ENCODE data around the gene C16orf86.

Gene C16orf86

DNA sequence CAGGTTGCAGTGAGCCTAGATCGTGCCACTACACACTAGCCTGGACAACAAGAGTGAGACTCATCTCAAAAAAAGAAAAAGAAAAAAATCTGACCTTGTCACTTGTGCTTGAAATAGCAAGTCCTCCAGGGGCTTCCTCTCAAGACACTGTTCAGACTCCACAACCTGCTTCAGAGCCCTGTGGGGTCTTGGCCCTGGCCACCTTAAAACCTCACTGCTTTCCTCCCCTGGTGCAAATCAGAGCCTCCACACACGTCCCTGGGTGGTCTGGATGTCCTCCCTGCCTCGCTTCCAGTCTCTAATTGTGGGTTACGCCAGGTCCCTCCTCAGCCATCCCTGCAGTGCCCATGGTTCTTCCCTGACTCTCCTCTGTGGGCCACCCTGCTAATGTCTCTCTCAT, 11.3 kb upstream of the C16orf86 start:
- WGBS, 2 donors (ENCODE audit: extremely low coverage in 2 of 2, insufficient read length in 2 of 2, insufficient replicate concordance in 1 of 2): no CpG with 5 or more reads among the region's 4 CpGs
- no peak overlapping the region for H3K27ac ChIP-seq (replicated peaks; ENCODE audit: low read length)

DNA sequence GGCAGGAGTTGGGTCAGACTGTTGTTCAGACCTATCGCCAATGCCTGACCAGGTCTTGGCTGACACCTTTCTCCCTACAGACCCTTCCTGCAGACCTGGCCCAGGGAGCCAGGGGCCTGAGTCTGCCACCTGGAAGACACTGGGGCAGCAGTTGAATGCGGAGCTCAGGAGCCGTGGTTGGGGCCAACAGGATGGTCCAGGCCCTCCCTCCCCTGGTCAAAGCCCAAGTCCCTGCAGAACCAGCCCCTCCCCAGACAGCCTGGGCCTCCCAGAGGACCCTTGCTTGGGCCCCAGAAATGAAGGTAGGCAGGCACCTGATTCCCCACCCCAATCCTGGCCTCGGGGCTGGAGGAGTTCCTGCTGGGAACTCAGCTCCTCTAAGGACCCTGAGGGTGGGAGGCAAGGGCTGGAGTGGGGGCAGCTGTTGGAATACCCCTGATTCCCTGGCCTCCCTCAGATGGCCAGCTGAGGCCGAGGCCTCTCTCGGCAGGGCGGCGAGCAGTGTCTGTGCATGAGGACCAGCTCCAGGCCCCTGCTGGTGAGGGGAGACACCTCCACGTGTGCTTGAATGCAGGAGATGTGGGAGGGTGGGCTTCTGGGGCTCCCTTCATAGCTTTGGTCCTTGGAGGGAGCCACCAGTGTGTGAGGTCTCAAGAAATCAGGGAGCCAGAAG, 10.1 kb upstream of the C16orf86 start:
- WGBS, 2 donors (ENCODE audit: extremely low coverage in 2 of 2, insufficient read length in 2 of 2, insufficient replicate concordance in 1 of 2): no CpG with 5 or more reads among the region's 9 CpGs
- H3K23ac ChIP-seq (ENCODE audit: low read depth, low read length, poor library complexity): no peak overlapping the region
- no peak overlapping the region for H3K4ac ChIP-seq (ENCODE audit: low read length)
- peaks cover 10% of the 10 kb centered on the region for H3K79me1 ChIP-seq (ENCODE audit: low read depth, low read length)
- H4K91ac ChIP-seq (ENCODE audit: low read depth, low read length, poor library complexity): no peak overlapping the region
- no peak overlapping the region for H2BK15ac ChIP-seq (ENCODE audit: low read length)
- no peak overlapping the region for H3K9ac ChIP-seq (ENCODE audit: low read depth, low read length, poor library complexity)
- no peak overlapping the region for H3K18ac ChIP-seq (ENCODE audit: low read length)
- no peak overlapping the region for H2BK5ac ChIP-seq (ENCODE audit: low read length)
- no peak overlapping the region for H3K4me3 ChIP-seq (ENCODE audit: low read length in 2 of 2)
- H2BK120ac ChIP-seq (ENCODE audit: low read depth, low read length): no peak overlapping the region
- no peak overlapping the region for H2BK12ac ChIP-seq (ENCODE audit: low read length)
- no peak overlapping the region for H3K4me2 ChIP-seq (ENCODE audit: insufficient read depth, low read length, poor library complexity, severe bottlenecking)
- H3K9me3 ChIP-seq (replicated peaks in 1 of 2; ENCODE audit: control insufficient read depth in 2 of 2, insufficient read depth in 1 of 2, low read depth in 1 of 2, low read length in 2 of 2): peaks cover 0 to 2% of the 10 kb centered on the region in 2 donors
- DNase-seq (ENCODE audit: low spot score): no peak
- H2AK5ac ChIP-seq (ENCODE audit: low read depth, low read length): no peak overlapping the region
- peaks cover 0 to 25% of the 10 kb centered on the region in 2 donors for H3K36me3 ChIP-seq (replicated peaks in 1 of 2; ENCODE audit: control insufficient read depth in 2 of 2, insufficient read depth in 2 of 2, low read length in 2 of 2)
- peaks cover 3 to 30% (median 26%) of the 10 kb centered on the region in 3 experiments for H3K27me3 ChIP-seq (ENCODE audit: control insufficient read depth in 3 of 3, insufficient read depth in 3 of 3, low read depth in 1 of 3, low read length in 3 of 3)
- H3K14ac ChIP-seq (ENCODE audit: low read length): no peak overlapping the region
- peaks cover 8 to 10% of the 10 kb centered on the region in 2 donors for H3K4me1 ChIP-seq (ENCODE audit: control insufficient read depth in 2 of 2, insufficient read depth in 1 of 2, low read depth in 1 of 2, low read length in 2 of 2)
- no peak overlapping the region for H2AFZ ChIP-seq (ENCODE audit: low read length)
- H3K27ac ChIP-seq (replicated peaks; ENCODE audit: low read length): no peak overlapping the region
- H4K8ac ChIP-seq (ENCODE audit: low read depth, low read length): no peak overlapping the region

More for the DNA sequence above, 11.3 kb upstream of the C16orf86 start:
- H3K4me3 ChIP-seq (ENCODE audit: low read length in 2 of 2): no peak overlapping the region
- H4K8ac ChIP-seq (ENCODE audit: low read depth, low read length): no peak overlapping the region
- H2BK15ac ChIP-seq (ENCODE audit: low read length): no peak overlapping the region
- H3K4me1 ChIP-seq (ENCODE audit: control insufficient read depth in 2 of 2, insufficient read depth in 1 of 2, low read depth in 1 of 2, low read length in 2 of 2): peaks cover 7% of the 10 kb centered on the region in 2 donors
- no peak overlapping the region for H3K14ac ChIP-seq (ENCODE audit: low read length)
- no peak overlapping the region for H3K4me2 ChIP-seq (ENCODE audit: insufficient read depth, low read length, poor library complexity, severe bottlenecking)
- peaks cover 10% of the 10 kb centered on the region for H3K79me1 ChIP-seq (ENCODE audit: low read depth, low read length)
- no peak overlapping the region for H2BK5ac ChIP-seq (ENCODE audit: low read length)
- peaks cover 0 to 24% of the 10 kb centered on the region in 2 donors for H3K36me3 ChIP-seq (replicated peaks in 1 of 2; ENCODE audit: control insufficient read depth in 2 of 2, insufficient read depth in 2 of 2, low read length in 2 of 2)
- DNase-seq (ENCODE audit: low spot score): no peak
- no peak overlapping the region for H2BK120ac ChIP-seq (ENCODE audit: low read depth, low read length)
- no peak overlapping the region for H2AFZ ChIP-seq (ENCODE audit: low read length)
- no peak overlapping the region for H3K18ac ChIP-seq (ENCODE audit: low read length)
- H4K91ac ChIP-seq (ENCODE audit: low read depth, low read length, poor library complexity): no peak overlapping the region
- H3K27me3 ChIP-seq (ENCODE audit: control insufficient read depth in 3 of 3, insufficient read depth in 3 of 3, low read depth in 1 of 3, low read length in 3 of 3): peaks cover 3 to 39% (median 37%) of the 10 kb centered on the region in 3 experiments
- H2AK5ac ChIP-seq (ENCODE audit: low read depth, low read length): no peak overlapping the region
- H3K4ac ChIP-seq (ENCODE audit: low read length): no peak overlapping the region
- H2BK12ac ChIP-seq (ENCODE audit: low read length): no peak overlapping the region
- no peak overlapping the region for H3K23ac ChIP-seq (ENCODE audit: low read depth, low read length, poor library complexity)
- no peak overlapping the region for H3K9ac ChIP-seq (ENCODE audit: low read depth, low read length, poor library complexity)
- peaks cover 0 to 2% of the 10 kb centered on the region in 2 donors for H3K9me3 ChIP-seq (replicated peaks in 1 of 2; ENCODE audit: control insufficient read depth in 2 of 2, insufficient read depth in 1 of 2, low read depth in 1 of 2, low read length in 2 of 2)

DNA sequence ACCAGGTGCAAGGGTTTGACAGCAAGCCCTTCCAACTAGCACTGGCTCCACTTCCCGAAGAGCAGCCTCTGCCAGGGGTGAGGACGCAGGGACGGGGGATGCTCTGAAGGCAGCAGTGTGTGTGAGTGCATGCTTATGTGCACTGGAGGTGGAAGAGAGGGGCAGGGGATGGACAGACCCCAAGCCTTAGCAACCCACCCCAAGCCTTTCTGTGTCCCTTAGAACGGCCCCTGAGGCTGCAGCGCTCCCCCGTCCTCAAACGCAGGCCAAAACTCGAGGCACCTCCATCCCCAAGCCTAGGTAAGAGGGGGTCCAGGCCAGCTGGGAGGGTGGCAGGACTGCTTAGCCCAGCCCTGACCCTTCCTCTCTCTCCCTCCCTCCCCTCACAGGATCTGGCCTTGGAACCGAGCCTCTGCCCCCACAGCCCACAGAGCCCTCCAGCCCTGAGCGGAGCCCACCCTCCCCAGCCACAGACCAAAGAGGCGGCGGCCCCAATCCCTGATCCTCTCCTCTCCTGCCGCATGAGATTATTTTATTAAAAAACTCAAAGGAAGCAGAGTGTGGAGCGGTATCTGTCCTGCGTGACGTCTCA, 9.5 kb upstream of the C16orf86 start:
- peaks cover 12% of the 10 kb centered on the region for H3K79me1 ChIP-seq (ENCODE audit: low read depth, low read length)
- no peak overlapping the region for H2AFZ ChIP-seq (ENCODE audit: low read length)
- H2BK15ac ChIP-seq (ENCODE audit: low read length): no peak overlapping the region
- H3K4me1 ChIP-seq (ENCODE audit: control insufficient read depth in 2 of 2, insufficient read depth in 1 of 2, low read depth in 1 of 2, low read length in 2 of 2): peaks cover 10% of the 10 kb centered on the region in 2 donors
- H2AK5ac ChIP-seq (ENCODE audit: low read depth, low read length): no peak overlapping the region
- H4K91ac ChIP-seq (ENCODE audit: low read depth, low read length, poor library complexity): no peak overlapping the region
- H3K4me2 ChIP-seq (ENCODE audit: insufficient read depth, low read length, poor library complexity, severe bottlenecking): no peak overlapping the region
- H3K14ac ChIP-seq (ENCODE audit: low read length): no peak overlapping the region
- peaks cover 3 to 27% (median 20%) of the 10 kb centered on the region in 3 experiments for H3K27me3 ChIP-seq (ENCODE audit: control insufficient read depth in 3 of 3, insufficient read depth in 3 of 3, low read depth in 1 of 3, low read length in 3 of 3)
- H3K36me3 ChIP-seq (replicated peaks in 1 of 2; ENCODE audit: control insufficient read depth in 2 of 2, insufficient read depth in 2 of 2, low read length in 2 of 2): peaks cover under 1 to 30% of the 10 kb centered on the region in 2 donors
- peaks cover 0 to 2% of the 10 kb centered on the region in 2 donors for H3K9me3 ChIP-seq (replicated peaks in 1 of 2; ENCODE audit: control insufficient read depth in 2 of 2, insufficient read depth in 1 of 2, low read depth in 1 of 2, low read length in 2 of 2)
- H3K18ac ChIP-seq (ENCODE audit: low read length): no peak overlapping the region
- no peak overlapping the region for H4K8ac ChIP-seq (ENCODE audit: low read depth, low read length)
- no CpG with 5 or more reads among the region's 16 CpGs for WGBS, 2 donors (ENCODE audit: extremely low coverage in 2 of 2, insufficient read length in 2 of 2, insufficient replicate concordance in 1 of 2)
- no peak overlapping the region for H3K4me3 ChIP-seq (ENCODE audit: low read length in 2 of 2)
- no peak overlapping the region for H2BK5ac ChIP-seq (ENCODE audit: low read length)
- no peak overlapping the region for H3K4ac ChIP-seq (ENCODE audit: low read length)
- H2BK120ac ChIP-seq (ENCODE audit: low read depth, low read length): no peak overlapping the region
- H3K9ac ChIP-seq (ENCODE audit: low read depth, low read length, poor library complexity): no peak overlapping the region
- no peak overlapping the region for H3K23ac ChIP-seq (ENCODE audit: low read depth, low read length, poor library complexity)
- no peak overlapping the region for H2BK12ac ChIP-seq (ENCODE audit: low read length)
- H3K27ac ChIP-seq (replicated peaks; ENCODE audit: low read length): no peak overlapping the region
- DNase-seq (ENCODE audit: low spot score): no peak

DNA sequence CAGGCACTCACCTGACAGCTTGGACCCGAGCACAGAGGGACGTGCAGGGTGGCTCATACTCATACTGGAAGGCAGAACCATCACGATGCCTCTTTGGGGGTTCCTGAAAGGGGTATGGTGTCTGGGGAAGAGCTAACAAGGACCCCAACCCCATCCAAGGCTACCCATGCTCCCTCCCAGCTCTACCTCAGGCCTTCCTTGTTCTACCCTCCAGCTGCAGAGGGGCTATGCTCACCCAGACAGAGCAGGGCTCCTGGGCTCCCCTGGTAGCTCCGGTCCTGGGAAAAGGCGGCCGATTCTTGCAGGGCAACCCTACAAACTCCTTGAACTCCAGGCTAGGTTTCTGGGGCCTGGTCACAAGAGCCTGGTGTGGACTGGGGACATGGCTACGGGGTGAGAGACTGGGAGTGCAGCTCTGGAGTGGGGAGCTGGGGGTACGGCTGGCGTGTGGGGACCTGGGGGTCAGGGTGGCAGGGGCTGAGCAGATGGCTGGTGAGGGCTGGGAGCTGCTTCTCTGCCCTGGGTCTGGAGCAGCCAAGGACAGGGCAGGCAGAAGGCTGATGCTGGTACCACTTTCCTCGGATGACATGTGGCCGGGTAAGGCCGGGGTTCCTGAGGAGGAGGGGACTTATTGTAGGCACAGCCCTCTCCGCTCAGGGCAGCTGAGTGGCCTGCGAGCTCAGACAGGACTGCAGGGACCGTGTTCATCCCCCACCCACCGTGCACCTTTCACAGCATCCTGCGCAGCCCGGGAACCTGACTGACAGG, 8.7 kb upstream of the C16orf86 start:
- Histone ChIP-seq H2BK15ac (ENCODE audit: low read length) (no peak overlapping the region), H3K27ac (replicated peaks; ENCODE audit: low read length) (no peak overlapping the region), H3K14ac (ENCODE audit: low read length) (no peak overlapping the region), H3K18ac (ENCODE audit: low read length) (no peak overlapping the region), H4K8ac (ENCODE audit: low read depth, low read length) (no peak overlapping the region), H2AFZ (ENCODE audit: low read length) (no peak overlapping the region), H2AK5ac (ENCODE audit: low read depth, low read length) (no peak overlapping the region), H3K27me3 (ENCODE audit: control insufficient read depth in 3 of 3, insufficient read depth in 3 of 3, low read depth in 1 of 3, low read length in 3 of 3) (peaks cover 3 to 22% (median 15%) of the 10 kb centered on the region in 3 experiments), H3K9me3 (replicated peaks in 1 of 2; ENCODE audit: control insufficient read depth in 2 of 2, insufficient read depth in 1 of 2, low read depth in 1 of 2, low read length in 2 of 2) (peaks cover 0 to 2% of the 10 kb centered on the region in 2 donors), H3K9ac (ENCODE audit: low read depth, low read length, poor library complexity) (no peak overlapping the region), H3K4me1 (ENCODE audit: control insufficient read depth in 2 of 2, insufficient read depth in 1 of 2, low read depth in 1 of 2, low read length in 2 of 2) (peaks cover 10% of the 10 kb centered on the region in 2 donors), H4K91ac (ENCODE audit: low read depth, low read length, poor library complexity) (no peak overlapping the region), H3K4me2 (ENCODE audit: insufficient read depth, low read length, poor library complexity, severe bottlenecking) (no peak overlapping the region), H3K4me3 (ENCODE audit: low read length in 2 of 2) (peak overlapping the region in 1 of 2 donors; percentile 70), H3K4ac (ENCODE audit: low read length) (no peak overlapping the region), H3K36me3 (replicated peaks in 1 of 2; ENCODE audit: control insufficient read depth in 2 of 2, insufficient read depth in 2 of 2, low read length in 2 of 2) (peaks cover 7 to 38% of the 10 kb centered on the region in 2 donors), H2BK120ac (ENCODE audit: low read depth, low read length) (no peak overlapping the region), H2BK12ac (ENCODE audit: low read length) (no peak overlapping the region), H2BK5ac (ENCODE audit: low read length) (no peak overlapping the region), H3K79me1 (ENCODE audit: low read depth, low read length) (peaks cover 12% of the 10 kb centered on the region), H3K23ac (ENCODE audit: low read depth, low read length, poor library complexity) (peak overlapping the region; percentile 34)
- WGBS, 2 donors (ENCODE audit: extremely low coverage in 2 of 2, insufficient read length in 2 of 2, insufficient replicate concordance in 1 of 2): no CpG with 5 or more reads among the region's 18 CpGs
- DNase-seq (ENCODE audit: low spot score): no peak
